ENCODE measurements around the gene WDPCP.
"Not testable (repeated sequence)": the region's sequence is repeated elsewhere in the genome, so short reads cannot be mapped to it uniquely, and the experiment has no call there.

The WDPCP gene

GRCh38 chr2:63104482-63104881 is 483.8 kb downstream of the WDPCP start:
- no peak for DNase-seq
- in situ Hi-C loops (cut with HindIII; ENCODE audit: low pct_ligation_motif_present, low pct_unique_long_range_greater_than_20kb, low sequenced_read_pairs), result no loop called here

DNA sequence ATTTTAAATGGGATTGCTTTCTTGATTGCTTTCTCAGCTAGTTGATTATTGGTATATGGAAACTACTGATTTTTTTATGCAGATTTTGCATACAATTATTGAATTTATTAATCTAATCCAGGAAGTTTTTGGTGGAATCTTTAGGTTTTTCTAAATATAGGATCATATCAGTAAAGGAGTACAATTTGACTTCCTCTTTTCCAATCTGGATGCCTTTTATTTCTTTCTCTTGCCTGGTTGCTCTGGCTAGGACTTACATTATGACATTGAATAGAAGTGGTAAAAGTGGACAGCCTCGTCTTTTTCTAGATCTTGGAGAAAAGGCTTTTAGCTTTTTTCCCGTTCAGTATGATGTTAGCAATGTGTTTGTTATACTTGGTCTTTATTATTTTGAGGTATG is 486.3 kb downstream of the WDPCP start:
- DNase-seq, result no peak
- in situ Hi-C loops (cut with HindIII; ENCODE audit: low pct_ligation_motif_present, low pct_unique_long_range_greater_than_20kb, low sequenced_read_pairs), result no loop called here

- DNase-seq, result no peak
- in situ Hi-C loops (cut with HindIII; ENCODE audit: low pct_ligation_motif_present, low pct_unique_long_range_greater_than_20kb, low sequenced_read_pairs), result no loop called here
Measured at GRCh38 chr2:63099032-63099431, 489.2 kb downstream of the WDPCP start.

GRCh38 chr2:63096491-63096890 is 491.8 kb downstream of the WDPCP start:
- DNase-seq, result no peak
- in situ Hi-C loops (cut with HindIII; ENCODE audit: low pct_ligation_motif_present, low pct_unique_long_range_greater_than_20kb, low sequenced_read_pairs), result no loop called here

- in situ Hi-C loops (cut with HindIII; ENCODE audit: low pct_ligation_motif_present, low pct_unique_long_range_greater_than_20kb, low sequenced_read_pairs), result no loop called here
- no peak for DNase-seq
Measured at GRCh38 chr2:63093502-63093901, 494.8 kb downstream of the WDPCP start.

- DNase-seq, result no peak
- in situ Hi-C loops (cut with HindIII; ENCODE audit: low pct_ligation_motif_present, low pct_unique_long_range_greater_than_20kb, low sequenced_read_pairs), result no loop called here
Measured at GRCh38 chr2:63092857-63093256, 495.4 kb downstream of the WDPCP start.

DNA sequence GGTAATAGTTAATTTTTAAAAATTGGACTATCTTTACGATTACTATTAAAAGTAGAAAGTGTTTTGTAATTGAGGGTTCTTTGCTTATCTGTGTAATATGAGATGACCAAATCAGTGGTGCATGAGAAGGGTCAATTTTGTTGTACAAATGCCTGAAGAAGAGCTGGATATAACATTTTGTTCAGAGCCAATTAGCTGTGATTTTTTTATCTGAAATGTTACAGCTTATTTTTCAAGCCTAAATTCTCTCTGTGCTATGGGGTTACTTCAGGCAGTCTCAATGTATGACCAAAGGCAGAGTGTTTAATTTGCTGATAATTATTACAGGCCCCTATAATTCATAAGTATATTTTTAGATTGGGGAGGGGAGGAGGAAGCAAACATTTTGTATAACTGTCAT is 495.9 kb downstream of the WDPCP start:
- in situ Hi-C loops (cut with HindIII; ENCODE audit: low pct_ligation_motif_present, low pct_unique_long_range_greater_than_20kb, low sequenced_read_pairs), result no loop called here
- DNase-seq, result no peak

GRCh38 chr2:63086687-63087086 is 501.6 kb downstream of the WDPCP start:
- no peak for DNase-seq
- in situ Hi-C loops (cut with HindIII; ENCODE audit: low pct_ligation_motif_present, low pct_unique_long_range_greater_than_20kb, low sequenced_read_pairs), result no loop called here

DNA sequence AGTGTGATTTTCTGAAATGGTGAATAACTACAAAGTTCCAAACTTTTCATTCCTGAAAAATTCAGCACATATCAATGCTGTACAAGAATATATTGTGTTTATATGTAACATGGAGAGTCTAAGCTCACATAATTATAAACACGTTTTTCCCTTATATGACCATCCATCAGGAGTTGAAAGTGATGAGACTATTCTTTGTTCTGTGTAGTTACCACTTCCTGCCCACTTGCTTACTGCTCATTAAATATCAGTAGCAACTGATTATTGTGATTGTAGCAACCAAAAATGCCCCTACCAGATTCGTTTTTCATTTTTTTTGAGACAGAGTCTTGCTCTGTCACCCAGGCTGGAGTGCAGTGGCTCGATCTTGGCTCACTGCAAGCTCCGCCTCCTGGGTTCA is 506.9 kb downstream of the WDPCP start:
- no peak for DNase-seq
- in situ Hi-C loops (cut with HindIII; ENCODE audit: low pct_ligation_motif_present, low pct_unique_long_range_greater_than_20kb, low sequenced_read_pairs), result no loop called here

GRCh38 chr2:63078852-63079606 is 509.2 kb downstream of the WDPCP start:
- in situ Hi-C loops (cut with HindIII; ENCODE audit: low pct_ligation_motif_present, low pct_unique_long_range_greater_than_20kb, low sequenced_read_pairs), result no loop called here

GRCh38 chr2:63074399-63074798 is 513.9 kb downstream of the WDPCP start:
- DNase-seq, result not testable (repeated sequence)

More at GRCh38 chr2:63078852-63079606, 509.2 kb downstream of the WDPCP start:
- peak; percentile 50 for DNase-seq

GRCh38 chr2:63073994-63074393 is 514.3 kb downstream of the WDPCP start:
- DNase-seq, result no peak
- in situ Hi-C loops (cut with HindIII; ENCODE audit: low pct_ligation_motif_present, low pct_unique_long_range_greater_than_20kb, low sequenced_read_pairs), result no loop called here

More at GRCh38 chr2:63074399-63074798, 513.9 kb downstream of the WDPCP start:
- in situ Hi-C loops (cut with HindIII; ENCODE audit: low pct_ligation_motif_present, low pct_unique_long_range_greater_than_20kb, low sequenced_read_pairs), result not testable (repeated sequence)

DNA sequence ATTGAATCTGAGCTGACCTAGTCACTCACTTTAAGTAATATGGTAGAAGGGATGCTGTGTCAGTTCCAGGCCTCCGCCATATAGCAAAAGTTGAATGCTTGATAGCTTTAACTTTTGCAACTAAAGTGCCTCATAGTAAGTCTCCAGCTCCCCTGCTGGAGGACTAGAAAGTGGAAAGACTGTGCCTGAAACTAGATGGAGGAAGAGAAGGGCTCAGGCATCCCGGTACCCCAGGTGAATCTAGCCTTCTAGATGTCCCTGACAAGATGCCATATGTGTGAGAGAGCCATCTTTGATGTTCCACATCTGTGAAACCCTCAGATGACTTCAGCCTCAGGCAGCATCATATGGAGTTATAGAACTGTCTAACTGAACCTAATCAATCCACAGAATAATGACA is 516.6 kb downstream of the WDPCP start:
- in situ Hi-C loops (cut with HindIII; ENCODE audit: low pct_ligation_motif_present, low pct_unique_long_range_greater_than_20kb, low sequenced_read_pairs), result no loop called here
- no peak for DNase-seq

Data from ACHN (cell line).